ENCODE data around the gene KCNJ1.

KCNJ1 gene

GRCh38 chr11:128906185-128907050, 39.3 kb upstream of the KCNJ1 start:
- no peak for TF ChIP-seq CTCF (IDR thresholded peaks at IDR 0.05; ENCODE audit: low read length, missing control alignments)
- H3K4me3 ChIP-seq (replicated peaks; ENCODE audit: low read depth, low read length), result no peak overlapping the region
- DNase-seq (ENCODE audit: low read depth), result no peak

GRCh38 chr11:128905345-128906184, 38.5 kb upstream of the KCNJ1 start:
- peak; percentile 18 for DNase-seq (ENCODE audit: low read depth)
- H3K4me3 ChIP-seq (replicated peaks; ENCODE audit: low read depth, low read length), result peak overlapping the region; percentile 43
- peak; percentile 43 for TF ChIP-seq CTCF (IDR thresholded peaks at IDR 0.05; ENCODE audit: low read length, missing control alignments)

GRCh38 chr11:128904656-128905344, 37.7 kb upstream of the KCNJ1 start:
- DNase-seq (ENCODE audit: low read depth), result no peak

GRCh38 chr11:128904303-128904655, 37.2 kb upstream of the KCNJ1 start:
- no peak for TF ChIP-seq CTCF (IDR thresholded peaks at IDR 0.05; ENCODE audit: low read length, missing control alignments)
- DNase-seq (ENCODE audit: low read depth), result no peak
- H3K4me3 ChIP-seq (replicated peaks; ENCODE audit: low read depth, low read length), result no peak overlapping the region

More at GRCh38 chr11:128904656-128905344, 37.7 kb upstream of the KCNJ1 start:
- no peak for TF ChIP-seq CTCF (IDR thresholded peaks at IDR 0.05; ENCODE audit: low read length, missing control alignments)
- H3K4me3 ChIP-seq (replicated peaks; ENCODE audit: low read depth, low read length), result peak overlapping the region; percentile 43

GRCh38 chr11:128903248-128904061, 36.4 kb upstream of the KCNJ1 start:
- H3K4me3 ChIP-seq (replicated peaks; ENCODE audit: low read depth, low read length), result no peak overlapping the region
- no peak for TF ChIP-seq CTCF (IDR thresholded peaks at IDR 0.05; ENCODE audit: low read length, missing control alignments)
- DNase-seq (ENCODE audit: low read depth), result no peak

- TF ChIP-seq CTCF (IDR thresholded peaks at IDR 0.05; ENCODE audit: low read length, missing control alignments), result no peak
- no peak overlapping the region for H3K4me3 ChIP-seq (replicated peaks; ENCODE audit: low read depth, low read length)
- DNase-seq (ENCODE audit: low read depth), result peak; percentile 20
These were observed 35.5 kb upstream of the KCNJ1 start for GRCh38 chr11:128902515-128903066.

Data from fibroblast of pulmonary artery (primary cell).